Smooth muscle cell of the coronary artery (primary cell): Measurements from ENCODE around the gene SYT4. TPM values are rescaled to one million over a fixed set of nuclear protein-coding genes. Genes with fewer than 3 reads are reported as not detected.

Experiments
- total RNA-seq: library from RNA; depleted of rRNA; stranded (reverse); fragments of >200 nt; gene quantifications from 2 replicates; pipeline ENCODE4 v1.2.3, GENCODE V29; 2014; ENCODE audit warnings: low replicate concordance

Gene SYT4, protein sequence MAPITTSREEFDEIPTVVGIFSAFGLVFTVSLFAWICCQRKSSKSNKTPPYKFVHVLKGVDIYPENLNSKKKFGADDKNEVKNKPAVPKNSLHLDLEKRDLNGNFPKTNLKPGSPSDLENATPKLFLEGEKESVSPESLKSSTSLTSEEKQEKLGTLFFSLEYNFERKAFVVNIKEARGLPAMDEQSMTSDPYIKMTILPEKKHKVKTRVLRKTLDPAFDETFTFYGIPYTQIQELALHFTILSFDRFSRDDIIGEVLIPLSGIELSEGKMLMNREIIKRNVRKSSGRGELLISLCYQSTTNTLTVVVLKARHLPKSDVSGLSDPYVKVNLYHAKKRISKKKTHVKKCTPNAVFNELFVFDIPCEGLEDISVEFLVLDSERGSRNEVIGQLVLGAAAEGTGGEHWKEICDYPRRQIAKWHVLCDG
- not detected in 2 replicates for total RNA-seq

GRCh38 chr18:43277164-43277600, at the start of gene SYT4:
Gene SYT4 (minus strand): TSS chr18:43277490. CDS start chr18:43277281, 209 bp downstream.

Other genes starting within 250 kb of the SYT4 start
- not detected in 2 replicates for gene RIT2, start 161.8 kb downstream of the SYT4 start, total RNA-seq